Measurements from ENCODE around the gene PILRA. TPM values are rescaled to one million over a fixed set of nuclear protein-coding genes. Genes with fewer than 3 reads are reported as not detected.

The PILRA gene
- total RNA-seq, 8 experiments from 2014 or later, result 0.88 to 9.4 (median 3.0) TPM

DNA sequence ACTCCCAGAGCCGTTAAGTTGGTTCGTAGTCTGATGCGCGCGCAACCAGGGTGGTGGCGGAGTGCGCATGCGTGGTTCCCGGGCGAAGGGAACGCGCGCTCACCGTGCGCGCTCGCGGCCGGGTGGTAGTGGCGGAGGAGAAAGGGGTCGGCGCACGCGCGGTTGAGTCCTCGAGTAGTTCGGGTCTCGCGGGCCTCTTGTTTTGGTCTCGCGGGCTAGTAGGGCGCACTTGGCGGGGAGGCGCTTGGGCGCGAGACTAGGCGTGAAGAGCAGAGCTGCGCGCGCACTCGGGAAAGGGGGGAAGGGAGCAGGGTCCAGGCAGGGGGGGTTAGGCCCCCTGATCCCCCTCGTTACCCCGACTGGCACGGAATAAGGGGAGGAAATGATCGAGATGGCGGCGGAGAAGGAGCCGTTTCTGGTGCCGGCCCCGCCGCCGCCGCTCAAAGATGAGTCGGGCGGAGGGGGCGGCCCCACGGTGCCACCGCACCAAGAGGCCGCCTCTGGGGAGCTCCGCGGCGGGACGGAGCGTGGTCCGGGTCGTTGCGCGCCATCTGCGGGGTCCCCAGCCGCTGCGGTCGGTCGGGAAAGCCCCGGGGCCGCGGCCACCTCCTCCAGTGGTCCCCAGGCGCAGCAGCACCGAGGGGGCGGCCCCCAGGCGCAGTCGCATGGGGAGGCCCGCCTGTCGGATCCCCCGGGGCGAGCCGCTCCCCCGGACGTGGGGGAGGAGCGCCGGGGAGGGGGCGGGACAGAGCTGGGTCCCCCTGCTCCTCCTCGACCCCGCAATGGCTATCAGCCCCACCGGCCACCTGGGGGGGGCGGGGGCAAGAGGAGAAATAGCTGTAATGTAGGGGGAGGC lies 56.6 kb downstream of the PILRA start, which contains the start of gene MEPCE:
MEPCE (plus strand) TSS at position 195 of the 856 bp plus-strand sequence; CDS start at position 383, 188 bp downstream.
- peak; percentile 21 to 73 (median 64) for ATAC-seq (replicated peaks in 6 of 8)
- Histone ChIP-seq H3K4me3 (peak within 1 kb of the TSS; percentile 47 to 90 (median 69)), H3K4me1 (replicated peaks in 1 of 2) (peaks cover 16 to 28% of the 10 kb centered on the region in 2 donors), H3K27ac (peak within 1 kb of the TSS; percentile 93 to 99)
- WGBS, 10 experiments, result 0% methylated on average over 13 of the region's 95 CpGs; no CpG with 5 or more reads in 9 of the 10 experiments
- in situ Hi-C loops (cut with MboI; ENCODE audit: low pct_unique_long_range_greater_than_20kb in 2 of 9, low sequenced_read_pairs in 9 of 9, unreplicated experiment in 9 of 9), result no loop called here

GRCh38 chr7:100430493-100431285 lies 57.4 kb downstream of the PILRA start:
- peak in 2 of 8 experiments; percentile 9 to 11 for ATAC-seq (replicated peaks in 6 of 8)
- H3K4me1 ChIP-seq (replicated peaks in 1 of 2), result peaks cover 22 to 33% of the 10 kb centered on the region in 2 donors
- peak overlapping the region; percentile 93 to 99 for H3K27ac ChIP-seq
- peak overlapping the region; percentile 47 to 90 (median 69) for H3K4me3 ChIP-seq
- WGBS, 10 experiments, result 10 to 100% (median 70%) methylated on average over 1 to 2 of the region's 31 CpGs; no CpG with 5 or more reads in 6 of the 10 experiments
- in situ Hi-C loops (cut with MboI; ENCODE audit: low pct_unique_long_range_greater_than_20kb in 2 of 9, low sequenced_read_pairs in 9 of 9, unreplicated experiment in 9 of 9), result no loop called here

DNA sequence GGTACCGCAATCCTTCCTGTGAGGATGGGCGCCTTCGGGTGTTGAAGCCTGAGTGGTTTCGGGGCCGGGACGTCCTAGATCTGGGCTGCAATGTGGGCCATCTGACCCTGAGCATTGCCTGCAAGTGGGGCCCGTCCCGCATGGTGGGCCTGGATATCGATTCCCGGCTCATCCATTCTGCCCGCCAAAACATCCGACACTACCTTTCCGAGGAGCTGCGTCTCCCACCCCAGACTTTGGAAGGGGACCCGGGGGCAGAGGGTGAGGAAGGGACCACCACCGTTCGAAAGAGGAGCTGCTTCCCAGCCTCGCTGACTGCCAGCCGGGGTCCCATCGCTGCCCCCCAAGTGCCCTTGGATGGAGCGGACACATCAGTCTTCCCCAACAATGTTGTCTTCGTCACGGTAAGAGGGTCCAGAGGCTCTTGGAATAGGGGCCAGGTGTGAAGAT lies 58.0 kb downstream of the PILRA start:
- H3K27ac ChIP-seq, result no peak overlapping the region

DNA sequence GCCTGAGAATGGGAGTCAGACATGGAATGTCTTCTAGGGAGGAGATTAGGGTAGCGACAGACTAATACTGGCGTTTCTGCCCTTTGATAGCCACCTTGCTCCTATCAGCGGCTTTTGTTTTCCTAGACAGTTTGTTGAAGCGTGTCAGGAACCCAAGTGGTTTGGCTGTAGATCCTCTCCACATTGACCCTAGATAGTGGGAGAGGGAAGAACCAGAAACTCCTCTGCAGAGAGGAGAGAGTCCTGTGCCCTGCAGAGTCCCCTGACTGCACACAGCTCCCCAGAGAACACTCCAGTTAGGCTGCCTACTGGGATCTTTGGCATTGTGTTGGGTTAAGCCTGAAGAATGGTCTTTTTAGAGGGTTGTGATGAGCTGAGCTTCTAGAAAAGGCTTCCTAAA lies 58.8 kb downstream of the PILRA start:
- Histone ChIP-seq H3K27ac (no peak overlapping the region), H3K4me1 (replicated peaks in 1 of 2) (peaks cover 26 to 37% of the 10 kb centered on the region in 2 donors), H3K4me3 (no peak overlapping the region)
- ATAC-seq (replicated peaks in 6 of 8), result no peak
- WGBS, 10 experiments, result 60 to 100% (median 94%) methylated on average over 1 to 4 of the region's 4 CpGs; no CpG with 5 or more reads in 5 of the 10 experiments
- in situ Hi-C loops (cut with MboI; ENCODE audit: low pct_unique_long_range_greater_than_20kb in 2 of 9, low sequenced_read_pairs in 9 of 9, unreplicated experiment in 9 of 9), result no loop called here

More for the DNA sequence above, 58.0 kb downstream of the PILRA start:
- H3K4me3 ChIP-seq, result peak overlapping the region in 2 of 5 donors; percentile 47 to 90
- in situ Hi-C loops (cut with MboI; ENCODE audit: low pct_unique_long_range_greater_than_20kb in 2 of 9, low sequenced_read_pairs in 9 of 9, unreplicated experiment in 9 of 9), result no loop called here
- no peak for ATAC-seq (replicated peaks in 6 of 8)
- peaks cover 22 to 33% of the 10 kb centered on the region in 2 donors for H3K4me1 ChIP-seq (replicated peaks in 1 of 2)
- WGBS, 10 experiments, result 92 to 93% methylated on average over 11 to 17 of the region's 23 CpGs; no CpG with 5 or more reads in 8 of the 10 experiments

GRCh38 chr7:100432621-100433275 lies 59.5 kb downstream of the PILRA start:
- Histone ChIP-seq H3K4me1 (replicated peaks in 1 of 2) (peaks cover 27 to 36% of the 10 kb centered on the region in 2 donors), H3K4me3 (no peak overlapping the region), H3K27ac (no peak overlapping the region)
- WGBS, 10 experiments, result 83 to 100% (median 90%) methylated on average over 1 to 7 of the region's 21 CpGs; no CpG with 5 or more reads in 1 of the 10 experiments
- in situ Hi-C loops (cut with MboI; ENCODE audit: low pct_unique_long_range_greater_than_20kb in 2 of 9, low sequenced_read_pairs in 9 of 9, unreplicated experiment in 9 of 9), result no loop called here
- no peak for ATAC-seq (replicated peaks in 6 of 8)

GRCh38 chr7:100433276-100433591 lies 59.9 kb downstream of the PILRA start:
- no peak overlapping the region for H3K27ac ChIP-seq
- H3K4me3 ChIP-seq, result no peak overlapping the region
- in situ Hi-C loops (cut with MboI; ENCODE audit: low pct_unique_long_range_greater_than_20kb in 2 of 9, low sequenced_read_pairs in 9 of 9, unreplicated experiment in 9 of 9), result no loop called here
- 75 to 100% methylated on average over 1 to 2 of the region's 4 CpGs; no CpG with 5 or more reads in 8 of the 10 experiments for WGBS, 10 experiments
- H3K4me1 ChIP-seq (replicated peaks in 1 of 2), result peaks cover 25 to 33% of the 10 kb centered on the region in 2 donors
- ATAC-seq (replicated peaks in 6 of 8), result no peak

- peaks cover 25 to 33% of the 10 kb centered on the region in 2 donors for H3K4me1 ChIP-seq (replicated peaks in 1 of 2)
These were observed 60.5 kb downstream of the PILRA start for GRCh38 chr7:100433592-100434296.

GRCh38 chr7:100434297-100435144 lies 61.2 kb downstream of the PILRA start:
- in situ Hi-C loops (cut with MboI; ENCODE audit: low pct_unique_long_range_greater_than_20kb in 2 of 9, low sequenced_read_pairs in 9 of 9, unreplicated experiment in 9 of 9), result no loop called here
- H3K4me3 ChIP-seq, result peak overlapping the region; percentile 76 to 93 (median 84)
- no peak for ATAC-seq (replicated peaks in 6 of 8)
- no peak overlapping the region for H3K27ac ChIP-seq
- WGBS, 10 experiments, result 56 to 93% (median 77%) methylated on average over 3 to 12 of the region's 22 CpGs
- peaks cover 25 to 33% of the 10 kb centered on the region in 2 donors for H3K4me1 ChIP-seq (replicated peaks in 1 of 2)

More at GRCh38 chr7:100433592-100434296, 60.5 kb downstream of the PILRA start:
- Histone ChIP-seq H3K4me3 (no peak overlapping the region), H3K27ac (no peak overlapping the region)
- WGBS, 10 experiments, result 53 to 93% (median 83%) methylated on average over 1 to 5 of the region's 10 CpGs; no CpG with 5 or more reads in 3 of the 10 experiments
- in situ Hi-C loops (cut with MboI; ENCODE audit: low pct_unique_long_range_greater_than_20kb in 2 of 9, low sequenced_read_pairs in 9 of 9, unreplicated experiment in 9 of 9), result no loop called here
- no peak for ATAC-seq (replicated peaks in 6 of 8)

GRCh38 chr7:100435401-100436304 lies 62.4 kb downstream of the PILRA start:
- Histone ChIP-seq H3K27ac (peak overlapping the region; percentile 89 to 91), H3K4me1 (replicated peaks in 1 of 2) (peaks cover 25 to 32% of the 10 kb centered on the region in 2 donors), H3K4me3 (peak overlapping the region; percentile 76 to 93 (median 84))
- 0 to 55% (median 0%) methylated on average over 1 to 2 of the region's 81 CpGs; no CpG with 5 or more reads in 4 of the 10 experiments for WGBS, 10 experiments
- in situ Hi-C loops (cut with MboI; ENCODE audit: low pct_unique_long_range_greater_than_20kb in 2 of 9, low sequenced_read_pairs in 9 of 9, unreplicated experiment in 9 of 9), result no loop called here
- ATAC-seq (replicated peaks in 6 of 8), result peak; percentile 49 to 71 (median 53)

GRCh38 chr7:100437150-100438100 lies 64.1 kb downstream of the PILRA start:
- Histone ChIP-seq H3K27ac (peak overlapping the region; percentile 66 to 88), H3K4me1 (replicated peaks in 1 of 2) (peaks cover 12 to 14% of the 10 kb centered on the region in 2 donors), H3K4me3 (peak overlapping the region in 1 of 5 donors; percentile 87)
- WGBS, 10 experiments, result 57 to 100% (median 91%) methylated on average over 1 to 8 of the region's 28 CpGs; no CpG with 5 or more reads in 1 of the 10 experiments
- ATAC-seq (replicated peaks in 6 of 8), result no peak
- in situ Hi-C loops (cut with MboI; ENCODE audit: low pct_unique_long_range_greater_than_20kb in 2 of 9, low sequenced_read_pairs in 9 of 9, unreplicated experiment in 9 of 9), result no loop called here
